HepG2 (cell line): ENCODE results near the gene NFIC. TPM values are rescaled to one million over a fixed set of nuclear protein-coding genes. Genes with fewer than 3 reads are reported as not detected.

Source experiments
- ARID3A ChIP-seq: IDR thresholded peaks from 2 replicates; pipeline ENCODE4 v1.6.1; 2012; ENCODE audit warnings: low read depth, low read length, improper control_type of control experiment
- ARNT ChIP-seq: fragments of 450-650 bp; IDR thresholded peaks from 2 replicates; pipeline ENCODE4 v1.6.1; 2017
- CBX1 ChIP-seq: IDR thresholded peaks from one replicate; pipeline ENCODE4 v1.6.1; 2016; ENCODE audit warnings: antibody characterized with exemption, low read depth
- DDIT3 ChIP-seq: sonication (generic); formaldehyde crosslinking; IDR thresholded peaks from 2 replicates; pipeline ENCODE4 v1.4.0; 2020; ENCODE audit warnings: mild to moderate bottlenecking, missing genetic modification reagents
- DNMT3B ChIP-seq: conservative IDR thresholded peaks from 2 replicates; pipeline ENCODE4 v1.6.1; 2016; ENCODE audit warnings: missing biosample characterization, control low read depth
- GLI4 ChIP-seq: sonication (generic); formaldehyde crosslinking; IDR thresholded peaks from 2 replicates; pipeline ENCODE4 v1.5.1; 2020; ENCODE audit warnings: missing genetic modification reagents, mild to moderate bottlenecking, moderate library complexity, borderline replicate concordance
- HMGA1 ChIP-seq: sonication (generic); formaldehyde crosslinking; conservative IDR thresholded peaks from 2 replicates; pipeline ENCODE4 v1.4.0; 2020; ENCODE audit warnings: missing genetic modification reagents
- HNF1A ChIP-seq, 2 experiments: sonication (generic) in 1 of 2; formaldehyde crosslinking in 1 of 2; IDR thresholded peaks; 2 replicates each; pipeline versions ENCODE4 v1.4.0 to v1.6.1; 2016 to 2020; ENCODE audit warnings: borderline replicate concordance in 1 of 2, low read depth in 1 of 2, mild to moderate bottlenecking in 1 of 2, missing genetic modification reagents in 1 of 2
- HNF1B ChIP-seq: sonication (generic); formaldehyde crosslinking; IDR thresholded peaks from 2 replicates; pipeline ENCODE4 v1.5.1; 2020; ENCODE audit warnings: mild to moderate bottlenecking, moderate library complexity, missing genetic modification reagents
- MYPOP ChIP-seq: sonication (generic); formaldehyde crosslinking; IDR thresholded peaks from 2 replicates; pipeline ENCODE4 v1.8.1; 2023; ENCODE audit warnings: mild to moderate bottlenecking, moderate library complexity, missing genetic modification reagents
- TMF1 ChIP-seq: sonication (generic); formaldehyde crosslinking; IDR thresholded peaks from 2 replicates; pipeline ENCODE4 v1.8.1; 2022; ENCODE audit warnings: low read depth, missing genetic modification reagents
- TRAFD1 ChIP-seq: sonication (generic); formaldehyde crosslinking; IDR thresholded peaks from 2 replicates; pipeline ENCODE4 v1.5.1; 2020; ENCODE audit warnings: missing genetic modification reagents, mild to moderate bottlenecking, borderline replicate concordance
- ZBTB20 ChIP-seq: sonication (generic); formaldehyde crosslinking; IDR thresholded peaks from 2 replicates; pipeline ENCODE4 v1.8.1; 2023; ENCODE audit warnings: missing genetic modification reagents, low read depth, mild to moderate bottlenecking, borderline replicate concordance
- ZNF33B ChIP-seq: sonication (generic); formaldehyde crosslinking; IDR thresholded peaks from 2 replicates; pipeline ENCODE4 v1.5.1; 2020; ENCODE audit warnings: mild to moderate bottlenecking, missing genetic modification reagents
- ZNF510 ChIP-seq: sonication (generic); formaldehyde crosslinking; IDR thresholded peaks from 2 replicates; pipeline ENCODE4 v1.4.0; 2020; ENCODE audit warnings: low read depth, mild to moderate bottlenecking, missing genetic modification reagents
- ZNF546 ChIP-seq: sonication (generic); formaldehyde crosslinking; conservative IDR thresholded peaks from 2 replicates; pipeline ENCODE4 v1.8.1; 2023; ENCODE audit warnings: mild to moderate bottlenecking, missing genetic modification reagents
- ZNF570 ChIP-seq: sonication (generic); formaldehyde crosslinking; IDR thresholded peaks from 2 replicates; pipeline ENCODE4 v1.4.0; 2020; ENCODE audit warnings: mild to moderate bottlenecking, missing genetic modification reagents, borderline replicate concordance
- ZNF775 ChIP-seq: sonication (generic); formaldehyde crosslinking; IDR thresholded peaks from 2 replicates; pipeline ENCODE4 v1.4.0; 2020; ENCODE audit warnings: missing genetic modification reagents, mild to moderate bottlenecking, moderate library complexity, borderline replicate concordance
- polyA plus RNA-seq, 8 experiments: library from polyadenylated mRNA; depleted of rRNA in 3 of 8; stranded (reverse) in 7 of 8; unstranded in 1 of 8; fragments of >200 nt; fragmentation: Illumina TruSeq in 4 of 8; extraction: Trizol in 4 of 8; gene quantifications; 2 replicates each; pipeline versions ENCODE4 v1.2.1 to v1.2.3, GENCODE V29; 2011 to 2016; ENCODE audit warnings: low read depth in 4 of 8, missing spikeins in 1 of 8, mixed read lengths in 1 of 8; ENCODE audit not compliant: insufficient read depth in 1 of 8
- total RNA-seq, 5 experiments: library from RNA; depleted of rRNA; stranded (reverse); fragments of >200 nt; fragmentation: Illumina TruSeq; extraction: Trizol; gene quantifications; 2 replicates each; pipeline ENCODE4 v1.2.3, GENCODE V29; 2016; ENCODE audit warnings: low read depth in 1 of 5

Gene NFIC
- total and polyA plus RNA-seq, 2 of the 13 experiments (the other 11 are each of a cell fraction or from before 2014, with no cell fraction given) = 1.3 to 2.5 TPM

- no peak for TF ChIP-seq HNF1A (IDR thresholded peaks at IDR 0.05; ENCODE audit: low read depth)
- no peak for TF ChIP-seq HNF1A (CRISPR knock-in tag; IDR thresholded peaks at IDR 0.05; ENCODE audit: borderline replicate concordance)
- TF ChIP-seq HMGA1 = no peak
- TF ChIP-seq HNF1B (CRISPR knock-in tag) = no peak
- peak; percentile 78; the same call in 1 of the 2 replicates for TF ChIP-seq ZBTB20 (CRISPR knock-in tag)
- no peak for TF ChIP-seq MYPOP (CRISPR knock-in tag)
- TF ChIP-seq ZNF546 (CRISPR knock-in tag) = no peak
- no peak for TF ChIP-seq ARNT
- no peak for TF ChIP-seq TRAFD1
- TF ChIP-seq DDIT3 = no peak
- TF ChIP-seq ZNF570 = no peak
- no peak for TF ChIP-seq CBX1
- no peak for TF ChIP-seq GLI4
- TF ChIP-seq DNMT3B (CRISPR knock-in tag) = no peak
- no peak for TF ChIP-seq ZNF510 (CRISPR knock-in tag)
- no peak for TF ChIP-seq ARID3A
- no peak for TF ChIP-seq TMF1 (CRISPR knock-in tag)
- TF ChIP-seq ZNF775 (CRISPR knock-in tag) = no peak
- no peak for TF ChIP-seq ZNF33B (CRISPR knock-in tag)
These were observed 45.3 kb downstream of the NFIC start (continued) for GRCh38 chr19:3411636-3412035.
